AG10803 (cell line): Measurements from ENCODE around the gene ASIP.
"Not testable (repeated sequence)": the region's sequence is repeated elsewhere in the genome, so short reads cannot be mapped to it uniquely, and the experiment has no call there.

ENCODE experiments used
- DNase-seq: peaks from one replicate; pipeline ENCODE4 v3.0.0; 2010; ENCODE audit warnings: low read depth
- H3K4me3 ChIP-seq: 2 replicates; pipeline ENCODE4 v1.5.1; 2011; ENCODE audit warnings: mild to moderate bottlenecking, low read length, control low read depth
- TF ChIP-seq, protein P1 (sequence below): conservative IDR thresholded peaks from 2 replicates; pipeline ENCODE4 v1.5.1; 2011; ENCODE audit warnings: mild to moderate bottlenecking, low read length, control low read depth, inconsistent platforms

Gene ASIP

DNA sequence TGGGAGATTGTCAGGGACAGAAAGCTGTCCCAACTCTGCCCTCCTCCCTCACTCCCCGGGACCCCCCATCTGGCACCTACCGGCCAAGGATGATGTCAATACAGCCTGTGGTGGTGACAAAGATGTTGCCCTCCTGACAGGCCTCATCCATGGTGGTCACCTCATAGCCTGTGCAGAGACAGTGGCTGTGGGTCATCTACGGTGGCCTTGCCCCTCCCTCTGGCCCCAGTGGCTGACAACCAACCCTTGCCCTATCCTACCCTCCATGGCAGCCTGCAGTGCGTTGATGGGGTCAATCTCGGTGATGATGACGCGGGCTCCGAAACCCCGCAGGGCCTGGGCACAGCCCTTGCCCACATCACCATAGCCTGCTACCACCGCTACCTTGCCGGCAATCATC is 49.2 kb downstream of the ASIP start:
- TF ChIP-seq, protein P1, sequence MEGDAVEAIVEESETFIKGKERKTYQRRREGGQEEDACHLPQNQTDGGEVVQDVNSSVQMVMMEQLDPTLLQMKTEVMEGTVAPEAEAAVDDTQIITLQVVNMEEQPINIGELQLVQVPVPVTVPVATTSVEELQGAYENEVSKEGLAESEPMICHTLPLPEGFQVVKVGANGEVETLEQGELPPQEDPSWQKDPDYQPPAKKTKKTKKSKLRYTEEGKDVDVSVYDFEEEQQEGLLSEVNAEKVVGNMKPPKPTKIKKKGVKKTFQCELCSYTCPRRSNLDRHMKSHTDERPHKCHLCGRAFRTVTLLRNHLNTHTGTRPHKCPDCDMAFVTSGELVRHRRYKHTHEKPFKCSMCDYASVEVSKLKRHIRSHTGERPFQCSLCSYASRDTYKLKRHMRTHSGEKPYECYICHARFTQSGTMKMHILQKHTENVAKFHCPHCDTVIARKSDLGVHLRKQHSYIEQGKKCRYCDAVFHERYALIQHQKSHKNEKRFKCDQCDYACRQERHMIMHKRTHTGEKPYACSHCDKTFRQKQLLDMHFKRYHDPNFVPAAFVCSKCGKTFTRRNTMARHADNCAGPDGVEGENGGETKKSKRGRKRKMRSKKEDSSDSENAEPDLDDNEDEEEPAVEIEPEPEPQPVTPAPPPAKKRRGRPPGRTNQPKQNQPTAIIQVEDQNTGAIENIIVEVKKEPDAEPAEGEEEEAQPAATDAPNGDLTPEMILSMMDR: no peak
- DNase-seq: no peak
- no peak overlapping the region for H3K4me3 ChIP-seq

DNA sequence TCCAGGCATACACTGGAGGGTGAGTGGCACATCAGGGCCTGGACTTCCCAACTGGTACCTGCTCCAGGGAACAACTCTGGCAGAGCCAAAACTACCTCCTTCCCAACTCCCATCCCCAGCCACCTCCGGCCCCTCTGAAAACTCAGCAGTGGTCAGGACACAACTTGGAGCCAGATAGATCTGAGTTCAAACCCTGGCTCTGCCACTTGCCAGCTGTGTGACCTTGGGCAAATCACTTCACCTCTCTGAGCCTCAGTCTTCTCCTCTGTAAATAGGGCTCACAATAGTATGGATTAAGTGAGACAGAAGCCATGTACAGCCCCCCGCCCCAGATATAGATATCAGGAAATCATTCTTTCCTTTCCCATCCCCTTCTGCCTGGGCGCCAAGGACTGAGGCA is 51.3 kb downstream of the ASIP start:
- H3K4me3 ChIP-seq: no peak overlapping the region
- TF ChIP-seq, protein P1: no peak
- no peak for DNase-seq

DNA sequence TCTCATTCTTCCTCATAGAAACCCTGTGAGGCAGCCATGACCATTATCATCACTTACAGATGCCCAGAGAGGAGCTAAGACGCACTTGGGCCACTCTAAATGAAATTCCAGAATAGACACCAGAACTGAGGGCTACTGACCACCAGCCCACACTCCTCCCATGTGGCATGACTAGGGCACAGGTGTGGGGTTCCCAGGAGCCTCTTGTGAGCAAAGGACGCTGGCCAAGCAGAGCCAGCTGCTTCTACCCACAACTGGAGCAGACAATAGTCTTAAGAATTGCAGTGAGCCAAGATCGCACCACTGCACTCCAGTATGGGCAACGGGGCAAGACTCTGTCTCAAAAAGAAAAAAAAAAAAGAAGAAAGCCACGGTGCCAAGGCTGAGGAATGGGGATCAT is 51.9 kb downstream of the ASIP start:
- DNase-seq: no peak
- TF ChIP-seq, protein P1: no peak
- H3K4me3 ChIP-seq: no peak overlapping the region

DNA sequence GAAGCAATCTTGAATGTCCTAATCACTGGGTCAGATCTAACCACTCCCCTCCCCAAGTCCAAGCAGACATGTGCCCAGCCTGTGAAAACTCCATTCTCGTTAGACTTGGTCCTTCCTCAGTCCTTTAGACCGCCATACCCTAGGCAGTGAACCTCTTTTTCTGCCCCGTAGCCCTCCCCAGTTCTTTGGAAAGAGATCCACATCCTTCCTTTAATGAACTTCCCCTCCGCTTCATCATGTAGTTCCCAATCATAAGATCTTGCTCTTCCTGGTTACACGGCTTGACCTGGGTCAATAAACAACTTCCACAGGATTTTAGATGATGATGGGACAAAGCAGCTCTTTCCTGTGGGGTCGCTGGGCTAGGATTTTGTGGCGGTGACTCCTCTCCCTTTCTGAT is 52.4 kb downstream of the ASIP start:
- no peak for DNase-seq
- H3K4me3 ChIP-seq: no peak overlapping the region
- TF ChIP-seq, protein P1: no peak

DNA sequence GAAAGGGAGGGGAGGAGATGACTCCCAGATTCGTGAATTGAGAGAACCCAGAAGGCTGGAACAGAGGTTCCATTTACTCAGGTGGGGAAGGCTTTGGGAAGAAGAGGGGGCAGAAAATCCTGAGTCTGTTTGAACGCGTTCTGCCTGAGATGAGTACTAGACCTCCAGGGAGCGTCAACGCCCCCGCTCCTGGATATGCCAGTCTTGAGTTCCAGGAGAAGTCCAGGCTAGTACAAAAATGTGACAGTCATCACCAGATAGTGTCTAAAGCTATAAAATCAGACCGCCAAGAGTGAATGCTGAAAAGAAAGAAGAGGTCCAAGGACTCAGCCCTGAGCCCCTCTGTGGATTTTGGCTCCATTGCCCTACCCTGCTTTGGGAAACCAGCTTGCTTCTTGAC is 53.3 kb downstream of the ASIP start:
- H3K4me3 ChIP-seq: no peak overlapping the region
- no peak for DNase-seq
- TF ChIP-seq, protein P1: no peak

DNA sequence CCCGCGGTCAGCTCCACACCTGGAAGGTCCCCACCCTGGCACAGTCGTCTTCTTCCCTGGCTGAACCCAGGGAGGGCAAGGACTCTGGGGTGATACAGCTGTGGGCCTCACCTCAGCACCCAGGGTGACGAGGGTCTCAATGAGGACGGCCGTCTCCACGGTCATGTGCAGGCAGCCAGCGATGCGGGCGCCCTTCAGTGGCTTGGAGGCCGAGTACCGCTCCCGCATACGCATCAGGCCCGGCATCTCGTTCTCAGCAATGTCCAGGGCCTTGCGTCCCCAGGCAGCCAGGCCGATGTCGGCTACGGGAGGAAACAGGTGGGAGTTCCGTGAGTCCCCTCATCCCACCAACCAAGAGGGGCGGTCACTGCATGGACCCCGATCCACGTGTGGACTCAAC is 54.1 kb downstream of the ASIP start:
- DNase-seq: no peak

DNA sequence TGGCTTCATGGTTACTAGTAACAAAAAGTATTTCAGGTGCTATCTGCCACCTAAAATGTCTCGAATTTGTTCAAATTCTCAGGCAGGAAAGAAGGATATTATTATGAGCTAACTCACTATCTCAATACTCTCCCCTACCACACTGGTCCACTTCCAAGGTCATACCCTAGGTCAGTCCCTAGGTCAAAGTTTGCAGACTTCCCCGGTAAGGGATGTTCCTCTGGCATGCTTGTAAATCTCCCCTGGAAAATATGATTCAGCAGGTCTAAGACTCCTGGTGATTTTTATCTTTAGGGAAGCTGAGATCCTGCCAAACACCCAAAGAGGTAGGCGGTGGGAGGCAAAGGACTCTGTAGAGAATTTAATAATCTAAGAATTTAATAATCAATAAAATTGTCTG is 55.2 kb downstream of the ASIP start:
- DNase-seq: no peak
- TF ChIP-seq, protein P1: no peak
- H3K4me3 ChIP-seq: no peak overlapping the region

More for the DNA sequence above, 54.1 kb downstream of the ASIP start:
- H3K4me3 ChIP-seq: no peak overlapping the region
- TF ChIP-seq, protein P1: no peak

DNA sequence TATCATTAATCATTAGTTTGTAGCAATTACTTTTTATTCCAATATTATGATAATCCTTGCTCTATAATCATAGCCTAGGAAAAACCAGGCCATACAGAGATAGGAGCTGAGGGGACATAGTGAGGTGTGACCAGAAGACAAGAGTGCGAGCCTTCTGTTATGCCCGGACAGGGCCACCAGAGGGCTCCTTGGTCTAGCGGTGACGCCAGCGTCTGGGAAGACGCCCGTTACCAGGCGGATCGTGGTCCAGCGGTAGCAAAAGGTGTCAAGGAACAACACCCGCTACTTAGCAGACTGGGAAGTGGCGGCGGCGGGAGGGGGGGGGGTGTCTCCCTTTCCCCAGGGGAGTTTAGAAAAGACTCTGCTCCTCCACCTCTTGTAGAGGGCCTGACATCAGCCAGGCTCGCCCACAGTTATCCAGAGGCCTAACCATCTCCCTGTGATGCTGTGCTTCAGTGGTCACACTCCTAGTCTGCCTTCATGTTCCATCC is 57.1 kb downstream of the ASIP start:
- DNase-seq, H3K4me3 ChIP-seq: not testable (repeated sequence)
